IPS DF 4.7 (cell line): Measurements from ENCODE around the gene MRPL58.

Experiments
- DNase-seq: peaks from one replicate; pipeline ENCODE4 v3.0.0-alpha.2; 2013; ENCODE audit warnings: low spot score; ENCODE audit errors: extremely low read depth

Gene MRPL58

GRCh38 chr17:75046407-75047289 is 34.2 kb downstream of the MRPL58 start, which contains the start of the genes ATP5PD and KCTD2:
Gene ATP5PD (minus strand): TSS chr17:75046969. CDS start chr17:75042650, 4,319 bp downstream.
Gene KCTD2 (plus strand): TSS chr17:75047225. CDS start chr17:75047251, 26 bp downstream.
- no peak for DNase-seq

- no peak for DNase-seq
Observed at GRCh38 chr17:75047398-75048098, 35.1 kb downstream of the MRPL58 start.

DNA sequence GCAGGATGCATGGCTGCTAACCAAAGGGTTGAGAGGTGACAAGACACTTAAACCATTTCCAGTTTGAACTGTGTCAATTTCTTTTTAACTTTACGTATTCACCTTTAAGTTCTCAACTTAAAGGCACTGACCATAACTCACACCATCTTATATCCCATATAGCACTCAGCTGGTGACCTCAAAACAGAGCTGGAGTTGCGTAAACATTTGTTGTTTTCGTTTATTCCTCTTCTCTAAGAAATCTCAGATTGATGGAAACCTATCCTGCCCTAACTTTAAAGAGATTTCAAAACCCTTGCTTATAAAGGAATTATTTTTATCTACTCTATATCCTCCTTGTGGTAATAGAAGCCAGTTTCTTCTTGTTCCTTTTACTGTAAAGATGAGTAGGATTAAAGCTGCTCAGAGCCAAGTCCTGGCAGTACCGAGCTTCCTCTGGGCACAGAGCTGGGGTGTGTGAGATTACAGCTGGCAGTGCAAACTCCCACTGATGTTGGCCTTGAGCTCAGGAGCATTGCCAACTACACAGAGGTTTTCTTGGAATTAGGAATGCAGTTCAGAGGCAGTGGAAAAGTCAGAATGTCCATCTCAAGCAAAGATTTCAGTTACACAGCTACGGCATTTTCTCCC is 35.9 kb downstream of the MRPL58 start:
- no peak for DNase-seq

- no peak for DNase-seq
Observed at GRCh38 chr17:75049057-75049456, 36.6 kb downstream of the MRPL58 start.

DNA sequence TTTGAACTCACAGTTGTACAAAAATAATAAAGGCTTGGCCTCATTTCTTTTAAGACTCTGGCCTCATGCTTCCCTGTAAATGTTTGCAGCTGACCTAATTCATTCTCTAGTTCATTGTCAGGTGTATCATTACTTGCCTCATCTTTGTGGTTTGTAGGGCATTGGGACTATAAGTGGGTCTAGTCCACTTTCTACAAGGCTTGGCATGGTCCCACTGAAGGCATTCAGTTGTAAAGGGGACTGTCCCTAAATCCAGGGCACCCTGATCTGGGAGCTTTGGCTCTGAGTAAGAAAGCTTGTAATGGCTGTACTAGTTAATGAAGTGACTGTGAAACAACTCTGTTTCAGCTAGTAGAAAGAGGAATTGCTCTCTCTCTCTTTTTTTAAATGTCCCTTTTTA is 37.2 kb downstream of the MRPL58 start:
- no peak for DNase-seq

DNA sequence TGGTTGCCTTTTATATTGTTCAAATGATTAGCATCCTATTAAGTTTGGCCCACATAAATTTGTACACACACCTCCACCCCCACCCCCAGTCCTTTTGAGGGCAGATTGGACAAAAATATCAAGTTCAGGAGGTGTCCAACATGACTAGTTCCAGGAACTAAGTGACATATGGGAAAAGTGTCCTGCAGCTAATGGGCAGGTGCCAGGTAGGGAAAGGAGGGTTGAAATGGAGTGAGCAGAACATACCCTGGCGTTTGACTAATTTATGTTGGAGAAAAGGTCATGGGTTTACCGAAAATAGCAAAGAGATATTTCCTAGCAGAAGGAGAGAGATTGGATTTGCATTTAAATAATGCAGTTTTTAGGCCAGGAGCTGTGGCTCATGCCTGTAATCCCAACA is 39.5 kb downstream of the MRPL58 start:
- DNase-seq: no peak

DNA sequence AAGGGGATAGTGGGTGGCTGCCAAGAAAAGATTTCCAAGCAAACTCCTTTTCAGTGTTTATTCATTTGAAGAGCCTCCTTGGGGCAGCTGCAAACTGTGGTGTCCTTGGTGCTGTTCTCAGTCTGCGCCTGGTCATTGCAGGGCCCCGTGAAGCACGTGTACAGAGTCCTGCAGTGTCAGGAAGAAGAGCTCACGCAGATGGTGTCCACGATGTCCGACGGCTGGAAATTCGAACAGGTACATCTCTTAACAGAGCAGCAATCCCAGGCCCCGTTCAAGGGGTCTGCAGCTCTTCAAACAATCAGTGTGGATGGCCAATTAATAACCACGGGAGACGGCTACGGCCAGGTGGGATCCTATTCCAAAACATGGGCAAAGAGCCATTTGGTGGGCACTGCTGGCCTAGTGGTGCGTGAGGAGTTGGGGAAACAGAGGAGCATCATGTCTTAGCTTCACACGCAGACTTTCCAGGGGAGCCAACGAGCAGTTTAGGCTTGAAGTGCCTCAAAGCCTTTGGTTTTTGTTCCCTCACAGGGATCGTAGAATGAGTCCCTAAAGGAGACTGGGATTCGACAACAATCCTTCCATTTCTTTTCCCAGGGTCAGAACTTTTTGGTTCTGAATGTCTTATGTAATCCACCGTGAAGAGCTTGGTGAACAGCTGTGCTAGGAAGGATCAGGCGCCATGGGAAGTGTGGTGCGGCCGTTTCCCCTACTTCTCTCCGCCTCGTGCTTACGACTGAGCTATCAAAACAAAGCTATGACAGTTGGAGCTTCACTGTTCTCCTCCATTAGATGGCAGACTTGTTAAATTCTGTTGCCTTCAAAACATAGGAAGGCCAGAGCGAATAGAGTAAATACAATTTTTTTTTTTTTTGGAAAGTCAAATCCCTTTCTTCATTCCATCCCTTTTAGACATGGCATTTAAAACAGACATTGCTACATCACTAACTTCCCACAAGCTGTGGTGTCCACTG is 47.2 kb downstream of the MRPL58 start:
- DNase-seq: no peak

DNA sequence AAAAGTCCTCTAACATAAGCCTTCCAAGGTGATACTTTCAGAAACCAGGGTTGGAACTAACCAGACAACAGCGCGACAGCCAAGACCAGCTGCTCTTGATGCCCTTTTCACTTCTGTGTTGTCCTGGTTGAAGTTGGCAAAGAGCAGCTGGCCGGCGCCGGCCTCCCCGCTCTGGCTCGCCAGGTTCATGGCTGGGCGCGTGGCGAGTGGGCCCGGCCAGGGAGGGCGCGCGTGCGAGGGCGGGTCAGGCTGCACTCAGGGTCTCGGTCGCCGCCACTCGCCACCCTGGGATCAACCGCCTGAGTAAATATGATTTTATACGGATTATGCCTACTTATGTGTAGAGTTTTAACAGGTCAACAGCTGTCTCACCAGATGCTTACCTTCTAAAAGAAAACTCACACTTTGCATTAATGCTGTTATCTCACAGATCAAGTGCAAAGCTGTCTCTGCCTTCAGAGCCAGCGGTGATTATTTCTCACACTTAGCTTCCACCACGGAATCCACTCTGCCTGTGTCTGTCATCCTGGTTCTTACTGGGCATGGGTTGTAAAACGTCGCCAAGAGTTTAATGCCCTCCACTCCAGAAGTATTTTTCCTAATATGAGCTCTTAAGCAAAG is 48.1 kb downstream of the MRPL58 start:
- no peak for DNase-seq

DNA sequence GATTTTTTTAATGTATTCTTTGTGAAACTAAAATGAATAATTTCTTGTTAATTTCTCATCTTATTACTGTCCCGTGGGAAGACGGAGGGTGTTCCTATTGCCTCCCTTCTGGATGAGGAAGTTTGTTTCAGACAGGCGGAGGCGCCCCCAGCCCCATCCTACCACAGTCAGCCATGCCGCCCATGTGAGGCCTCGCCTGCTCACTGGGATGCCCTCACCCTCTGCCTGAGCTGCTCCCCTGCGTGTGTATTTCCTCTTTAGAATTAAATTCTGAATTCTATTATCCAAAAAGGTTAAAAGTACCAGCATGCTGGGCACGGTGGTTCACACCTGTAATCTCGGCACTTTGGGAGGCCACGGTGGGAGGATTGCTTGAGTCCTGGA is 48.6 kb downstream of the MRPL58 start:
- no peak for DNase-seq

- no peak for DNase-seq
Observed at GRCh38 chr17:75061618-75062017, 49.1 kb downstream of the MRPL58 start.

GRCh38 chr17:75063201-75063600 is 50.7 kb downstream of the MRPL58 start:
- no peak for DNase-seq

- no peak for DNase-seq
Observed at GRCh38 chr17:75063626-75064025, 51.2 kb downstream of the MRPL58 start.

DNA sequence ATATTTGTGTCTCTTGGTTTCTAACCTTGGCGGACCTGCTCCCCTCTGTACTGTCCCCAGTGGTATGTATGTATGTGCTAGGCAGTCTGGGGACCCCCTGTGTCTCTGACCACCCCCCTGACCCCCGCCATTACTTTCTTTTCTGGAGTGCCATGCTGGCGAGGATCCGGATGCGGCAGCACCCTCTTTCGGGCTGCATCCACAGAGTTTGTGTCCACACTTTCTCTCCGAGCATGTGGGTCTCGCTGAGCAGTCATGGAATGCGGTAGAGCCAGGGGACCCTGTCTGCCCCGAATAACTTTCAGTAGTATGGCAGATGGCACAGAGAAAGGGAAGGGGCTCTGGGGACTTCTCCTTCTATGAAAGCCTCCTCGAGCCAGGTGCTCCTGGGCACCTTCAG is 51.6 kb downstream of the MRPL58 start:
- DNase-seq: no peak

DNA sequence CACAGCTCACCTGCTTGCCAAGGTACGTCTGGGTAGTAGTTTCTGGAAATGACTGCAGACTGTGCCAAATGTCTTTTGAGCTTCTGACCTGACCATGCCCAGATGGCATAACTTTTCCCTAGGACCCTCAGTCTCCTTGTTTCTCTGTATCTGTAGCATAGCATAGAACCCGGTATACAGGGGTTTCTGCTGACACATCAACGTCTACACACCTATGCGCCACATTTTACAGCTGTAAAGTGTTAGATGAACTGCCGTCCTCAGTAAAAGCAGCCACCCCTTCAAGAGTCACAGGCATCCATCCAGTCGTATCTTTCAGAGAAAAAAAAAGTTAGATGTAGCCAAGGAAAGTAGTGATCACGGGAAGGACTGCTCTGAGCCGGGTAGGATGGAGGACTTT is 52.0 kb downstream of the MRPL58 start:
- DNase-seq: no peak

DNA sequence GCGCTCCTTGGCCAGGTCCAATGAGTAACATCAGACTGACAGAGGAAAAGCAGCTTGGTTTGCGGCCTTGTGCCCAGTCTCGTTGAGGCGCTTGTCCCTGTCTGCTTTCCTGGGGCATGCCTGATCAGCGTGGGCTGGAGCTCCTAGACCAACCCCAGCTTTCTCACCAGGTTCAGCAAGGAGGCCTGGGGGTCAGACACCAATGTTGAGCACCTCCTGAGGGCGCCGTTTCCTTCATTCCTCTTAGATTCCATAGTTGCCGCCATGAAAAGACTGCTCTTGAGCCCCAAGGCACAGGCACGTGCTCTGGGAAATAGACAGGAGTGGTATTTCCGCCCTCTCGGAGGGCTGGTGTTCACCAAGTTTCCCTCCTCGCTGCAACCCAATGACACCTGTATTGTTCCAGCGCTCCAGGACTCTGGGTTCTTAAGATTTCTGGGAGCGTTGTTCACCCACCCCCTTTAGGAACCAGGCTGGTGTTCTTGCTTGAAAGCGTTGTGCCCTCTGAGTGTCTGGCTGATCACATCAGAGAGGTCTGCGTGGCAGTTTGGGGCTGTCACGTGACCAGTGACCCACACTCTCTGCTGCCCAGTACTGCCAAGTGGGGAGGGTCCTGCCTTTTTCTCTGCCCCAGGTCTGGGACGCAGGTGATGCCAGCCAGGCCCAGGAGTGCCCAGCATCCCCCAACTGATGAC is 52.5 kb downstream of the MRPL58 start:
- DNase-seq: no peak

DNA sequence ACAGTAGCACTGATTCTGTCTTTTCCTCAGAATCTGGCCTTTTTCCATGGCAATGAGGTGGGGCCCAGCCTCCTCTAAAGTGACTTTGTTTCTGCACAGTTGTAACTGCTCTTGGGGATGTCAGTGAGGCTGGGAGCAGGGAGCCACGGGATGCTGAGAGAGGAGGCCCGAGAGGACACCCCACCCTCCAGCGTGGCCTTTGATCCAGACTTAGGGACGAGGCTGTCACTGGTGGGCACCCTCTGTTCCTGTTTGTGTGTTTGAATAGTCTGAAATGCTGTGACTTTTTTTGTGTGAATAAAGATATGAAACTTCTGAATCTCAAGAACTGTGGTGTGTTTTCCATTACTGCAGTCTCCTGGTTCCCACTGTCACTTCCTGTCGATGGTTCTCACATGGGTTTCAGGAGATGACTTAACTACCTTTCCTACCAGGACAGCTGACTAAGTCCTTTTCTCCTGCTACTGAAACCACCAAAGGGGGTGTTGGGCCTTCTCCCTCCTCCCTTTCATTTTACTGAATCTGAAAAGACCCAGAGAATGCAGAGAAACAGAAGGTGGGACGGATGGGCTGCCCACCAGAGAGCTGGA is 53.2 kb downstream of the MRPL58 start:
- DNase-seq: no peak

GRCh38 chr17:75067856-75068255 is 55.4 kb downstream of the MRPL58 start:
- no peak for DNase-seq

DNA sequence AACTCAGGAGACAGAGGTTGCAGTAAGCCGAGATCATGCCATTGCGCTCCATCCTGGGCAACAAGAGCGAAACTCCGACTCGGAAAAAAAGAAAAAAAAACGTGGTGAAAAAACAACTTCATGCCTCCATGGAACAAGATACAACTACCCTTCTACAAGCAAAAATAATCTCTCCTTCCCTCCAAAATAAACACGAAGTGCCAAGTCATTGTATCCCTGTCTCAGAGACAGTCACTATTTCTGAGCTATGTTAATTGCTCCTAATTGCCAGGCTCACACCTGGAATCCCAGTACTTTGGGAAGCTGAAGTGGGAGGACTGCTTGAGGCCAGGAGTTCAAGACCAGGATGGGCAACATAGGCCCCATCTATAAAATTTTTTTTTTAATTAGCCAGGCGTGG is 56.3 kb downstream of the MRPL58 start:
- DNase-seq: no peak

DNA sequence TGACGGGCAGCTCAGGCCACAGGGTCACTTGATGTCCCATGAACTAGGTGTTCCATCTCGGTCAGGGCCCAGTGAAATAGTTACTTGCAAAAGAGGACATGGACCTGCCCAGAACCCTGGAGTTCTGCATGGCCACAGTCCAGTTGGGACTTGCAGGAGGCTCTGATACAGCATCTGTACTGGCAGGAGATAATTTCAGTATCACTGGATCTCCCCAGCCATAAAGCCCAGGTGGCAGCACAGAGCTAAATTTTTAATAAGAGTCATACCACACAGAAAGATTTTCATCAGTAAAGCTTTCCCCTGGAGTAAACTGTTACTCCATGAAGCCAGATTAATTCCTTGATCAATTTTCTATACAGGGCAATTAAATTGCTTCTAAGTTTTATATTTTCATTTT is 57.3 kb downstream of the MRPL58 start:
- DNase-seq: no peak
